HCT116 (cell line): Measurements from ENCODE around the gene ATAD1. TPM values are rescaled to one million over a fixed set of nuclear protein-coding genes. Genes with fewer than 3 reads are reported as not detected.

ENCODE experiments used
- ATAC-seq: fragments of 200-7000 bp; cut with Tn5 transposase; 2 replicates; pipeline ENCODE4 v1.9.1; 2020; ENCODE audit warnings: mild to moderate bottlenecking, moderate library complexity
- BruUV-seq: library from RNA; stranded (reverse); fragments of 400-500 nt; replicated peaks from 2 replicates; lab custom pipeline; 2021; lab: Mats Ljungman, UMichigan
- CTCF ChIA-PET: fragments of 300-600 bp; sonication (Branson Sonifier 250); formaldehyde crosslinking; loops from one replicate; lab custom pipeline; 2021; ENCODE audit warnings: antibody characterized with exemption; lab: Charles Lee
- POLR2A ChIA-PET: fragments of 300-600, 350-600 bp; sonication (Branson Sonifier 250); formaldehyde crosslinking; loops from one replicate; lab custom pipeline; 2021; ENCODE audit warnings: antibody characterized with exemption; lab: Charles Lee
- RAD21 ChIA-PET, 2 experiments: fragments of 300-600 bp; sonication (Branson Sonifier 250); formaldehyde crosslinking; loops; one replicate each; lab custom pipeline; 2023; ENCODE audit warnings: low total read pairs in 2 of 2; ENCODE audit not compliant: uncharacterized antibody in 2 of 2, unreplicated experiment in 2 of 2, low non-redundant PET in 1 of 2; lab: Charles Lee
- DNase-seq: peaks from one replicate; pipeline ENCODE4 v3.0.0-alpha.2; 2010; ENCODE audit warnings: low read depth, low spot score
- H2AFZ ChIP-seq: fragments of 200-600 bp; shearing (Covaris generic), sonication (generic); 2 replicates; pipeline ENCODE4 v1.6.1; 2017; ENCODE audit warnings: low read depth, mixed run types, mixed read lengths, antibody characterized with exemption, low read length; ENCODE audit not compliant: poor library complexity, severe bottlenecking
- H3K27ac ChIP-seq: 2 replicates; pipeline ENCODE4 v1.5.1; 2012; ENCODE audit warnings: low read depth, low read length
- H3K27me3 ChIP-seq: fragments of 200-600 bp; sonication (generic); 2 replicates; pipeline ENCODE4 v1.6.1; 2016; ENCODE audit warnings: mixed run types, low read length, mixed read lengths; ENCODE audit not compliant: insufficient read depth
- H3K36me3 ChIP-seq, 2 experiments: fragments of 200-500 bp in 1 of 2; fragments of 200-600 bp in 1 of 2; sonication (Bioruptor generic) in 1 of 2; sonication (generic) in 1 of 2; 2 replicates each; pipeline versions ENCODE4 v1.5.1 to v1.6.1; 2014 to 2016; ENCODE audit warnings: low read length in 2 of 2, inconsistent platforms in 1 of 2, mixed read lengths in 1 of 2, mixed run types in 1 of 2; ENCODE audit not compliant: insufficient read depth in 2 of 2, control insufficient read depth in 1 of 2
- H3K4me1 ChIP-seq, 2 experiments: fragments of 200-600 bp in 1 of 2; sonication (generic) in 1 of 2; 2 replicates each; pipeline versions ENCODE4 v1.5.1 to v1.6.1; 2012 to 2017; ENCODE audit warnings: low read length in 2 of 2, inconsistent platforms in 1 of 2, mild to moderate bottlenecking in 1 of 2, mixed read lengths in 1 of 2, mixed run types in 1 of 2, moderate library complexity in 1 of 2; ENCODE audit not compliant: insufficient read depth in 2 of 2, control insufficient read depth in 1 of 2
- H3K4me2 ChIP-seq: fragments of 200-600 bp; sonication (generic); 2 replicates; pipeline ENCODE4 v1.6.1; 2017; ENCODE audit warnings: mixed run types, low read length, mixed read lengths
- H3K4me3 ChIP-seq, 2 experiments: fragments of 200-600 bp in 1 of 2; sonication (generic) in 1 of 2; replicated peaks in 1 of 2; 2 replicates each; pipeline ENCODE4 v1.5.1; 2011 to 2016; ENCODE audit warnings: low read length in 2 of 2, control low read depth in 1 of 2, low read depth in 1 of 2, mild to moderate bottlenecking in 1 of 2, mixed read lengths in 1 of 2, mixed run types in 1 of 2
- H3K79me2 ChIP-seq: fragments of 200-600 bp; sonication (generic); 2 replicates; pipeline ENCODE4 v1.6.1; 2017; ENCODE audit warnings: mild to moderate bottlenecking, mixed run types, low read length, moderate library complexity, mixed read lengths; ENCODE audit not compliant: insufficient read depth
- H3K9ac ChIP-seq: fragments of 200-600 bp; sonication (generic); 2 replicates; pipeline ENCODE4 v1.6.1; 2016; ENCODE audit warnings: low read length, mixed read lengths
- H3K9me2 ChIP-seq: fragments of 200-600 bp; sonication (generic), shearing (Covaris generic); 2 replicates; pipeline ENCODE4 v1.6.1; 2017; ENCODE audit warnings: mixed run types, mild to moderate bottlenecking, moderate library complexity; ENCODE audit not compliant: insufficient read depth
- H3K9me3 ChIP-seq, 2 experiments: fragments of 200-500 bp in 1 of 2; fragments of 200-600 bp in 1 of 2; sonication (Bioruptor generic) in 1 of 2; sonication (generic) in 1 of 2; 2 replicates each; pipeline ENCODE4 v1.6.1; 2014 to 2017; ENCODE audit warnings: low read length in 2 of 2, mixed read lengths in 2 of 2, inconsistent platforms in 1 of 2, low read depth in 1 of 2, mild to moderate bottlenecking in 1 of 2, mixed run types in 1 of 2, moderate library complexity in 1 of 2; ENCODE audit not compliant: control insufficient read depth in 1 of 2, insufficient read depth in 1 of 2
- H4K20me1 ChIP-seq: fragments of 200-600 bp; sonication (generic), shearing (Covaris generic); 2 replicates; pipeline ENCODE4 v1.6.1; 2017; ENCODE audit warnings: mixed run types, mild to moderate bottlenecking, moderate library complexity; ENCODE audit not compliant: insufficient read depth
- CTCF ChIP-seq, 3 experiments: fragments of 200-600 bp in 1 of 3; sonication (generic) in 1 of 3; IDR thresholded peaks in 2 of 3; conservative IDR thresholded peaks in 1 of 3; 2 replicates each; pipeline ENCODE4 v1.5.1; 2012 to 2017; ENCODE audit warnings: low read depth in 2 of 3, low read length in 2 of 3, antibody characterized with exemption in 1 of 3, borderline replicate concordance in 1 of 3, control low read depth in 1 of 3, mild to moderate bottlenecking in 1 of 3, mixed read lengths in 1 of 3, mixed run types in 1 of 3, moderate library complexity in 1 of 3; ENCODE audit not compliant: insufficient read depth in 1 of 3
- ELF1 ChIP-seq: IDR thresholded peaks from 2 replicates; pipeline ENCODE4 v1.6.1; 2012; ENCODE audit warnings: low read depth, borderline replicate concordance
- EZH2 ChIP-seq: fragments of 200-600 bp; sonication (generic); IDR thresholded peaks from 2 replicates; pipeline ENCODE4 v1.6.1; 2017; ENCODE audit warnings: antibody characterized with exemption, mixed run types
- MAX ChIP-seq: IDR thresholded peaks from 2 replicates; pipeline ENCODE4 v1.6.1; 2012
- POLR2A ChIP-seq: IDR thresholded peaks from 2 replicates; pipeline ENCODE4 v1.7.0; 2011; ENCODE audit warnings: borderline replicate concordance; ENCODE audit not compliant: insufficient read depth, insufficient read length; ENCODE audit errors: extremely low read depth
- RAD21 ChIP-seq: IDR thresholded peaks from 2 replicates; pipeline ENCODE4 v1.6.1; 2012; ENCODE audit warnings: low read depth, mild to moderate bottlenecking
- SP1 ChIP-seq: IDR thresholded peaks from 2 replicates; pipeline ENCODE4 v1.6.1; 2012; ENCODE audit warnings: low read depth
- SRF ChIP-seq: IDR thresholded peaks from 2 replicates; pipeline ENCODE4 v1.6.1; 2012; ENCODE audit warnings: low read depth
- TCF7L2 ChIP-seq: IDR thresholded peaks from 2 replicates; pipeline ENCODE4 v1.7.0; 2011; ENCODE audit warnings: borderline replicate concordance, inconsistent platforms; ENCODE audit not compliant: insufficient read depth, insufficient read length; ENCODE audit errors: extremely low read depth
- ZBTB33 ChIP-seq: IDR thresholded peaks from 2 replicates; pipeline ENCODE4 v1.6.1; 2011; ENCODE audit warnings: mild to moderate bottlenecking, low read length, moderate library complexity; ENCODE audit not compliant: insufficient replicate concordance; ENCODE audit errors: extremely low read depth
- ZFX ChIP-seq: fragments of 450-650 bp; IDR thresholded peaks from 2 replicates; pipeline ENCODE4 v1.6.1; 2017
- ZNF274 ChIP-seq: fragments of 200-500 bp; sonication (Bioruptor generic); IDR thresholded peaks from 2 replicates; pipeline ENCODE4 v1.6.1; 2014; ENCODE audit warnings: mild to moderate bottlenecking, low read depth, low read length, inconsistent platforms
- intact Hi-C: fragments of 100-400 bp; cut with micrococcal nuclease; formaldehyde crosslinking; loops from 2 replicates; pipeline ENCODE4 v1.10.0; 2022
- total RNA-seq: library from RNA; stranded (reverse); gene quantifications from one replicate; pipeline ENCODE4 v1.2.1, GENCODE V29; 2021; ENCODE audit not compliant: unreplicated experiment

ATAD1 gene
- total RNA-seq, 1 experiment from 2014 or later, result 66.4 TPM

- H3K79me2 ChIP-seq, result peaks cover under 1% of the 10 kb centered on the region; the same call in 1 of the 2 replicates
- no peak overlapping the region for H3K4me2 ChIP-seq
- H3K36me3 ChIP-seq, result peaks cover 3 to 5% of the 10 kb centered on the region in 2 experiments; a peak in 2 of 4 replicates
- TF ChIP-seq ZFX (no peak), RAD21 (peak; percentile 64), CTCF (IDR thresholded peaks at IDR 0.05 in 2 of 3, conservative IDR thresholded peaks at IDR 0.05 in 1 of 3; ENCODE audit: borderline replicate concordance in 1 of 3, insufficient read depth in 1 of 3, low read depth in 2 of 3, low read length in 2 of 3) (peak; percentile 31 to 57 (median 40); a peak in 4 of 6 replicates)
- ATAC-seq, result peak; percentile 60
- no peaks in the 10 kb centered on the region for H3K27me3 ChIP-seq
- POLR2A ChIA-PET, result no interaction called here
- no peak overlapping the region for H3K27ac ChIP-seq
- DNase-seq, result no peak
- H4K20me1 ChIP-seq, result no peaks in the 10 kb centered on the region
- no TSS peak for BruUV-seq
- H3K9me2 ChIP-seq, result no peaks in the 10 kb centered on the region
- no peak overlapping the region for H3K9ac ChIP-seq
- no peak overlapping the region for H2AFZ ChIP-seq
- H3K4me3 ChIP-seq, result no peak overlapping the region
- H3K4me1 ChIP-seq, result peaks cover 16 to 30% of the 10 kb centered on the region in 2 experiments
- RAD21 ChIA-PET, result no interaction called here
- intact Hi-C loops, result loop anchor here (2.0 to 10.0 kb wide), 2 partner anchors 115 to 237 kb away; no protein-coding TSS in a partner anchor
- H3K9me3 ChIP-seq, result no peaks in the 10 kb centered on the region
- CTCF ChIA-PET, result interaction anchor here (1.6 kb wide), 1 partner anchor 17 kb away, joined by 3 read pairs; no protein-coding TSS in a partner anchor
Measured at GRCh38 chr10:87771871-87772500, 46.0 kb downstream of the ATAD1 start.

- ATAC-seq, result peak; percentile 43; the same call in 1 of the 2 replicates
- TF ChIP-seq SP1, result no peak
- TF ChIP-seq MAX, result no peak
- no peak for TF ChIP-seq EZH2
- TF ChIP-seq TCF7L2, result no peak
- TF ChIP-seq POLR2A, result no peak
- no peak for TF ChIP-seq ZBTB33
- no peak for TF ChIP-seq ZFX
- TF ChIP-seq RAD21, result no peak
- no peak for TF ChIP-seq SRF
- no peak for TF ChIP-seq ELF1
- TF ChIP-seq ZNF274, result no peak
Measured at GRCh38 chr10:87767253-87767652, 50.8 kb downstream of the ATAD1 start.

More at GRCh38 chr10:87767253-87767652, 50.8 kb downstream of the ATAD1 start:
- ChIA-PET RAD21 (no interaction called here), CTCF (no interaction called here), POLR2A (no interaction called here)
- BruUV-seq, result no TSS peak
- no peak overlapping the region for H3K9ac ChIP-seq
- no peaks in the 10 kb centered on the region; the same call in none of the 2 replicates for H3K79me2 ChIP-seq
- DNase-seq, result no peak
- H3K27me3 ChIP-seq, result no peaks in the 10 kb centered on the region
- peaks cover 0 to 2% of the 10 kb centered on the region in 2 experiments; a peak in 1 of 4 replicates for H3K36me3 ChIP-seq
- no peaks in the 10 kb centered on the region for H3K9me2 ChIP-seq
- H3K9me3 ChIP-seq, result no peaks in the 10 kb centered on the region
- no peak overlapping the region for H2AFZ ChIP-seq
- no peak overlapping the region; the same call in 1 of the 2 replicates for H3K27ac ChIP-seq
- H3K4me3 ChIP-seq, result no peak overlapping the region
- no peaks in the 10 kb centered on the region for H4K20me1 ChIP-seq
- intact Hi-C loops, result no loop called here
- H3K4me1 ChIP-seq, result peaks cover 19 to 38% of the 10 kb centered on the region in 2 experiments
- H3K4me2 ChIP-seq, result no peak overlapping the region
